ENCODE measurements around the gene SPRED3. TPM values are rescaled to one million over a fixed set of nuclear protein-coding genes. Genes with fewer than 3 reads are reported as not detected.
"Not testable (repeated sequence)": the region's sequence is repeated elsewhere in the genome, so short reads cannot be mapped to it uniquely, and the experiment has no call there.

Gene SPRED3
- total RNA-seq, 4 donors from 2014 or later = 0.44 to 7.1 (median 0.96) TPM

- intact Hi-C loops (cut with DNase I) = loop anchor here (10.0 kb wide), 1 partner anchor 520 kb away; no protein-coding TSS in a partner anchor
- Histone ChIP-seq H3K4me1 (peaks cover 5 to 7% of the 10 kb centered on the region in 2 donors), H3K36me3 (no peaks in the 10 kb centered on the region), H3K27me3 (no peaks in the 10 kb centered on the region), H3K4me3 (replicated peaks in 1 of 3) (no peak overlapping the region), H3K27ac (no peak overlapping the region), H3K9me3 (no peaks in the 10 kb centered on the region)
- TF ChIP-seq CTCF (IDR thresholded peaks at IDR 0.05) (no peak), POLR2A (IDR thresholded peaks at IDR 0.05) (no peak)
- WGBS, 2 donors = 100% methylated on average over 4 of the region's 6 CpGs; no CpG with 5 or more reads in 1 of the 2 donors
- no peak for DNase-seq
Observed at GRCh38 chr19:38404858-38405257, 16.4 kb downstream of the SPRED3 start.

GRCh38 chr19:38405276-38405675 lies 16.8 kb downstream of the SPRED3 start:
- H3K27me3 ChIP-seq = no peaks in the 10 kb centered on the region
- no peak overlapping the region for H3K27ac ChIP-seq
- no peak for DNase-seq
- no peaks in the 10 kb centered on the region for H3K9me3 ChIP-seq
- intact Hi-C loops (cut with DNase I) = loop anchor here (10.0 kb wide), 1 partner anchor 520 kb away; no protein-coding TSS in a partner anchor
- H3K4me1 ChIP-seq = peaks cover 5 to 7% of the 10 kb centered on the region in 2 donors
- 83 to 85% methylated on average over 6 to 8 of the region's 8 CpGs for WGBS, 2 donors
- TF ChIP-seq CTCF (IDR thresholded peaks at IDR 0.05) = no peak
- no peak for TF ChIP-seq POLR2A (IDR thresholded peaks at IDR 0.05)
- H3K36me3 ChIP-seq = no peaks in the 10 kb centered on the region
- no peak overlapping the region for H3K4me3 ChIP-seq (replicated peaks in 1 of 3)

GRCh38 chr19:38409631-38410133 lies 21.2 kb downstream of the SPRED3 start:
- H3K4me1 ChIP-seq = no peaks in the 10 kb centered on the region
- TF ChIP-seq POLR2A (IDR thresholded peaks at IDR 0.05) (no peak), CTCF (IDR thresholded peaks at IDR 0.05) (no peak)
- intact Hi-C loops (cut with DNase I) = loop anchor here (10.0 kb wide), 1 partner anchor 515 kb away; no protein-coding TSS in a partner anchor

GRCh38 chr19:38410407-38410806 lies 21.9 kb downstream of the SPRED3 start:
- H3K36me3 ChIP-seq; intact Hi-C loops (cut with DNase I); H3K4me3 ChIP-seq (replicated peaks in 1 of 3); H3K27ac ChIP-seq; DNase-seq; H3K27me3 ChIP-seq; H3K9me3 ChIP-seq; H3K4me1 ChIP-seq: not testable (repeated sequence)
- 64 to 74% methylated on average over 6 of the region's 6 CpGs for WGBS, 2 donors

More at GRCh38 chr19:38409631-38410133, 21.2 kb downstream of the SPRED3 start:
- no peaks in the 10 kb centered on the region for H3K27me3 ChIP-seq
- WGBS, 2 donors = 54 to 55% methylated on average over 7 of the region's 7 CpGs
- H3K4me3 ChIP-seq (replicated peaks in 1 of 3) = no peak overlapping the region
- H3K27ac ChIP-seq = no peak overlapping the region
- no peaks in the 10 kb centered on the region for H3K9me3 ChIP-seq
- peak in 1 of 2 donors; percentile 22 for DNase-seq
- H3K36me3 ChIP-seq = no peaks in the 10 kb centered on the region

GRCh38 chr19:38411041-38411712 lies 22.7 kb downstream of the SPRED3 start:
- TF ChIP-seq POLR2A (IDR thresholded peaks at IDR 0.05) (no peak), CTCF (IDR thresholded peaks at IDR 0.05) (no peak)
- DNase-seq = no peak
- 88 to 90% methylated on average over 9 to 13 of the region's 13 CpGs for WGBS, 2 donors
- intact Hi-C loops (cut with DNase I) = no loop called here
- H3K27me3 ChIP-seq = no peaks in the 10 kb centered on the region
- no peak overlapping the region for H3K27ac ChIP-seq
- H3K36me3 ChIP-seq = no peaks in the 10 kb centered on the region
- H3K4me1 ChIP-seq = no peaks in the 10 kb centered on the region
- no peak overlapping the region for H3K4me3 ChIP-seq (replicated peaks in 1 of 3)
- H3K9me3 ChIP-seq = no peaks in the 10 kb centered on the region

GRCh38 chr19:38411898-38412297 lies 23.4 kb downstream of the SPRED3 start:
- H3K9me3 ChIP-seq; H3K4me3 ChIP-seq (replicated peaks in 1 of 3); H3K36me3 ChIP-seq; DNase-seq; intact Hi-C loops (cut with DNase I); H3K27me3 ChIP-seq; H3K4me1 ChIP-seq; H3K27ac ChIP-seq: not testable (repeated sequence)
- 87 to 92% methylated on average over 5 of the region's 5 CpGs for WGBS, 2 donors

All from thyroid gland (tissue), 4 donors.